Hepatocyte (in vitro differentiated cells): ENCODE results near the gene ALAD. TPM values are rescaled to one million over a fixed set of nuclear protein-coding genes. Genes with fewer than 3 reads are reported as not detected.
"Not testable (repeated sequence)": the region's sequence is repeated elsewhere in the genome, so short reads cannot be mapped to it uniquely, and the experiment has no call there.

Experiments used
- DNase-seq: peaks from one replicate; pipeline ENCODE4 v3.0.0-alpha.2; 2016; ENCODE audit warnings: low spot score
- H2AFZ ChIP-seq: fragments of 200-600 bp; sonication (generic); 2 replicates; pipeline ENCODE4 v1.6.0; 2016; ENCODE audit warnings: antibody characterized with exemption, mild to moderate bottlenecking
- H3K27ac ChIP-seq: fragments of 200-600 bp; sonication (generic); 2 replicates; pipeline ENCODE4 v1.5.1; 2016; ENCODE audit warnings: mild to moderate bottlenecking
- H3K27me3 ChIP-seq: fragments of 200-600 bp; sonication (generic); 2 replicates; pipeline ENCODE4 v1.6.1; 2016
- H3K36me3 ChIP-seq: fragments of 200-600 bp; sonication (generic); replicated peaks from 2 replicates; pipeline ENCODE4 v1.5.1; 2016; ENCODE audit warnings: low read depth; ENCODE audit not compliant: insufficient read depth
- H3K4me1 ChIP-seq: fragments of 200-600 bp; sonication (generic); 2 replicates; pipeline ENCODE4 v1.5.1; 2016; ENCODE audit warnings: mild to moderate bottlenecking, moderate library complexity; ENCODE audit not compliant: insufficient read depth
- H3K4me2 ChIP-seq: fragments of 200-600 bp; sonication (generic); 2 replicates; pipeline ENCODE4 v1.6.0; 2016
- H3K4me3 ChIP-seq: fragments of 200-600 bp; sonication (generic); 2 replicates; pipeline ENCODE4 v1.5.1; 2016; ENCODE audit warnings: mild to moderate bottlenecking
- H3K79me2 ChIP-seq: fragments of 200-600 bp; sonication (generic); 2 replicates; pipeline ENCODE4 v1.6.0; 2017; ENCODE audit warnings: mild to moderate bottlenecking
- H3K9me2 ChIP-seq: fragments of 200-600 bp; sonication (generic); replicated peaks from 2 replicates; pipeline ENCODE4 v1.6.0; 2017; ENCODE audit warnings: mild to moderate bottlenecking; ENCODE audit not compliant: insufficient read depth
- H3K9me3 ChIP-seq: fragments of 200-600 bp; sonication (generic); 2 replicates; pipeline ENCODE4 v1.5.1; 2016; ENCODE audit warnings: low read depth, mild to moderate bottlenecking
- H4K20me1 ChIP-seq: fragments of 200-600 bp; sonication (generic); 2 replicates; pipeline ENCODE4 v1.6.0; 2016; ENCODE audit warnings: mild to moderate bottlenecking; ENCODE audit not compliant: insufficient read depth, poor library complexity, severe bottlenecking
- CTCF ChIP-seq: fragments of 200-600 bp; sonication (generic); IDR thresholded peaks from 2 replicates; pipeline ENCODE4 v1.5.1; 2016; ENCODE audit warnings: antibody characterized with exemption, mild to moderate bottlenecking; ENCODE audit not compliant: poor library complexity
- EZH2 ChIP-seq: fragments of 200-600 bp; sonication (generic); IDR thresholded peaks from 2 replicates; pipeline ENCODE4 v1.6.1; 2016; ENCODE audit warnings: antibody characterized with exemption, mild to moderate bottlenecking, borderline replicate concordance
- EZH2phosphoT487 ChIP-seq: fragments of 200-600 bp; sonication (generic); IDR thresholded peaks from one replicate; pipeline ENCODE4 v1.6.1; 2018; ENCODE audit warnings: antibody characterized with exemption, mild to moderate bottlenecking, low read depth, moderate library complexity; ENCODE audit not compliant: unreplicated experiment, severe bottlenecking
- WGBS: methylation state at CpG from one replicate; pipeline ENCODE4 v1.1.6; 2016; ENCODE audit warnings: low lambda C conversion rate; ENCODE audit errors: missing lambda C conversion rate; 5-methylcytosine and 5-hydroxymethylcytosine counted together
- polyA plus RNA-seq: library from polyadenylated mRNA; unstranded; fragments of >200 nt; fragmentation: Nextera tagmentation; extraction: Ambion mirVana; gene quantifications from 2 replicates; pipeline ENCODE4 v1.2.1, GENCODE V29; 2016
- total RNA-seq: library from RNA; depleted of rRNA; stranded (reverse); fragments of >200 nt; gene quantifications from 2 replicates; pipeline ENCODE4 v1.2.3, GENCODE V29; 2014

ALAD gene
- total and polyA plus RNA-seq, 2 experiments from 2014 or later: 27.8 to 43.8 TPM

GRCh38 chr9:113444736-113445135, 43.7 kb upstream of the ALAD start:
- no peaks in the 10 kb centered on the region for H3K9me3 ChIP-seq
- H3K4me1 ChIP-seq: no peaks in the 10 kb centered on the region
- no peak overlapping the region for H3K27ac ChIP-seq
- H3K4me3 ChIP-seq: no peak overlapping the region
- no peaks in the 10 kb centered on the region for H3K79me2 ChIP-seq
- no peaks in the 10 kb centered on the region for H3K27me3 ChIP-seq
- no peaks in the 10 kb centered on the region for H3K9me2 ChIP-seq
- H3K4me2 ChIP-seq: no peak overlapping the region
- DNase-seq: no peak
- no peaks in the 10 kb centered on the region for H3K36me3 ChIP-seq
- H4K20me1 ChIP-seq: no peaks in the 10 kb centered on the region
- no peak overlapping the region for H2AFZ ChIP-seq
- no peak for TF ChIP-seq CTCF
- no peak for TF ChIP-seq EZH2
- TF ChIP-seq EZH2phosphoT487: no peak
- 87% methylated on average over 2 of the region's 2 CpGs for WGBS

GRCh38 chr9:113437716-113438115, 36.6 kb upstream of the ALAD start:
- H3K9me3 ChIP-seq, H3K4me2 ChIP-seq, H3K27ac ChIP-seq, H3K36me3 ChIP-seq, H3K27me3 ChIP-seq, DNase-seq, H3K4me3 ChIP-seq, H4K20me1 ChIP-seq, H2AFZ ChIP-seq, H3K79me2 ChIP-seq, H3K9me2 ChIP-seq, H3K4me1 ChIP-seq: not testable (repeated sequence)
- WGBS: 83% methylated on average over 1 of the region's 1 CpG

GRCh38 chr9:113436728-113437515, 35.8 kb upstream of the ALAD start:
- Histone ChIP-seq H3K4me3 (no peak overlapping the region), H3K27ac (no peak overlapping the region)
- TF ChIP-seq EZH2: no peak
- TF ChIP-seq EZH2phosphoT487: no peak

GRCh38 chr9:113431191-113431590, 30.1 kb upstream of the ALAD start:
- H3K79me2 ChIP-seq: no peaks in the 10 kb centered on the region
- H3K27ac ChIP-seq: no peak overlapping the region
- TF ChIP-seq EZH2phosphoT487 (no peak), EZH2 (no peak), CTCF (no peak)
- H3K4me2 ChIP-seq: no peak overlapping the region
- no peak overlapping the region for H3K4me3 ChIP-seq
- no peaks in the 10 kb centered on the region for H3K36me3 ChIP-seq
- no peak overlapping the region for H2AFZ ChIP-seq
- no peaks in the 10 kb centered on the region for H3K9me2 ChIP-seq
- H4K20me1 ChIP-seq: no peaks in the 10 kb centered on the region
- DNase-seq: no peak
- H3K9me3 ChIP-seq: no peaks in the 10 kb centered on the region
- no peaks in the 10 kb centered on the region for H3K4me1 ChIP-seq
- no peaks in the 10 kb centered on the region for H3K27me3 ChIP-seq

More at GRCh38 chr9:113436728-113437515, 35.8 kb upstream of the ALAD start:
- Histone ChIP-seq H3K4me1 (no peaks in the 10 kb centered on the region), H3K27me3 (no peaks in the 10 kb centered on the region), H2AFZ (no peak overlapping the region), H3K36me3 (no peaks in the 10 kb centered on the region), H3K79me2 (no peaks in the 10 kb centered on the region), H3K9me2 (no peaks in the 10 kb centered on the region), H3K9me3 (no peaks in the 10 kb centered on the region), H3K4me2 (no peak overlapping the region), H4K20me1 (no peaks in the 10 kb centered on the region)
- DNase-seq: no peak
- WGBS: 74% methylated on average over 4 of the region's 4 CpGs
